ENCODE measurements around the gene MORC4. TPM values are rescaled to one million over a fixed set of nuclear protein-coding genes. Genes with fewer than 3 reads are reported as not detected.

MORC4 gene
- total RNA-seq, 1 donor from 2014 or later = 17.9 TPM

DNA sequence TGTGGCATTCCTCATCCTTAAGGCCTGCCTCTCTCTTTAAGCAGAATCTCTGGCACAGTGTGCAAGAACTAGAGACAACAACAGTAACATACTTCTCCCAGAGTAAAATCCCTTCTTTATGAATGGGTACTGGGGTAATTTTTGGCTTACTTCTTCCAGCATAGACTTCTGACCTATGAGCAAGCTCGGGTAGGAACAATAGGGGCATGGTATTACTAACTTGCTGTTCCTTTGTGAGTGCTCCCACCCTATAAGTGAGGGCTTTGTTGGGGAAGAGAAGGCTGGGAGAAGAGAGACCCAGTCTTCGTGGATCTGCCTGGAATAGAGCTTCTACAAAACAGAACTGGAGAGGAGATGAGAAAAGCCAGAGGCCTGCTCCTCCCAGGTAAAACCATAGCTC, 49.6 kb downstream of the MORC4 start:
- no peak for TF ChIP-seq POLR2A (IDR thresholded peaks at IDR 0.05)
- no peak for TF ChIP-seq CTCF (IDR thresholded peaks at IDR 0.05)
- no peak for TF ChIP-seq POLR2AphosphoS5 (IDR thresholded peaks at IDR 0.05; ENCODE audit: insufficient read depth in 1 of 2, low read depth in 1 of 2)
- no peak overlapping the region for H3K27ac ChIP-seq

GRCh38 chrX:106949366-106949765, 50.6 kb downstream of the MORC4 start:
- H3K9me3 ChIP-seq = no peaks in the 10 kb centered on the region
- no peak for TF ChIP-seq POLR2AphosphoS5 (IDR thresholded peaks at IDR 0.05; ENCODE audit: insufficient read depth in 1 of 2, low read depth in 1 of 2)
- no peak for TF ChIP-seq POLR2A (IDR thresholded peaks at IDR 0.05)
- TF ChIP-seq CTCF (IDR thresholded peaks at IDR 0.05) = no peak
- H3K27ac ChIP-seq = no peak overlapping the region
- H3K27me3 ChIP-seq = no peaks in the 10 kb centered on the region
- intact Hi-C loops (cut with DNase I) = no loop called here
- H3K4me3 ChIP-seq = no peak overlapping the region
- no peak for DNase-seq (ENCODE audit: extremely low spot score in 2 of 2)
- H3K36me3 ChIP-seq = no peaks in the 10 kb centered on the region
- H3K4me1 ChIP-seq = no peaks in the 10 kb centered on the region

More for the DNA sequence above, 49.6 kb downstream of the MORC4 start:
- Histone ChIP-seq H3K36me3 (no peaks in the 10 kb centered on the region), H3K4me3 (no peak overlapping the region), H3K9me3 (no peaks in the 10 kb centered on the region), H3K4me1 (no peaks in the 10 kb centered on the region), H3K27me3 (no peaks in the 10 kb centered on the region)
- intact Hi-C loops (cut with DNase I) = no loop called here
- no peak for DNase-seq (ENCODE audit: extremely low spot score in 2 of 2)

DNA sequence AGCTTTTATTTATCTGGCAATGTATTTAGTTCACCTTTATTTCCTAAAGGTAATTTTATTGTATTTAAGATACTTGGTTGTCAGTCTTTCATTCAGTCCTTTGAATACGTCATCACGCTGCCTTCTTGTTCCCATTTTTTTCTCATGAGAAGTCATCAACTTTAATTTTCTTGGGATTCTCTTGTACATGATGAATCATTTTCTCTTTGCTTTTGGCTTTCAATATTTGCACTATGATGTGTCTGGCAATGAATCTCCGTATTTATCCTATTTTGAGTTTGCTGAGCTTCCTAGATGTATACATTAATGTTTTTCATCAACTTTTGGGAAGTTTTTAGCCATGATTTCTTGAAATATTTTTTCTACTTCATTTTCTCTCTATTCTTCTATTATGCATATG, 51.4 kb downstream of the MORC4 start:
- no peak for DNase-seq (ENCODE audit: extremely low spot score in 2 of 2)
- Histone ChIP-seq H3K36me3 (no peaks in the 10 kb centered on the region), H3K27me3 (no peaks in the 10 kb centered on the region), H3K4me1 (no peaks in the 10 kb centered on the region), H3K9me3 (no peaks in the 10 kb centered on the region), H3K4me3 (no peak overlapping the region), H3K27ac (no peak overlapping the region)
- TF ChIP-seq POLR2A (IDR thresholded peaks at IDR 0.05) (no peak), POLR2AphosphoS5 (IDR thresholded peaks at IDR 0.05; ENCODE audit: insufficient read depth in 1 of 2, low read depth in 1 of 2) (no peak), CTCF (IDR thresholded peaks at IDR 0.05) (no peak)
- intact Hi-C loops (cut with DNase I) = no loop called here

DNA sequence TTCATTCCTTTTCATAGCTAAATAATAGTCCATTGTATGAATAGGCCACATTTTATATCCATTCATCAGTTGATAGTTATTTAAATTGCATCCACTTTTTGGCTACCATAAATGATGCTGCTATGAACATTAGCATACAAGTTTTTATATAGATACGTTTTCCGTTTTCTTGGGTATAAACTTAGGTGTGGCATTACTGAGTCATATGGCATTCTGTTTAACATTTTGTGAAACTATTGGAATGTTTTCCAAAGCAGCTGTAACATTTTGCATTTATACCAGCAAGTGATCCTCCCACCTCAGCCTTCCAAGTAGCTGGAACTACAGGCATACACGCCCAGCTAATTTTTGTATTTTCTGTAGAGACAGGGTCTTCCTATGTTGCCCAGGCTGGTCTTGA, 53.5 kb downstream of the MORC4 start:
- TF ChIP-seq POLR2AphosphoS5 (IDR thresholded peaks at IDR 0.05; ENCODE audit: insufficient read depth in 1 of 2, low read depth in 1 of 2) (no peak), POLR2A (IDR thresholded peaks at IDR 0.05) (no peak), CTCF (IDR thresholded peaks at IDR 0.05) (no peak)
- Histone ChIP-seq H3K27ac (no peak overlapping the region), H3K4me3 (no peak overlapping the region), H3K4me1 (no peaks in the 10 kb centered on the region), H3K9me3 (no peaks in the 10 kb centered on the region), H3K36me3 (no peaks in the 10 kb centered on the region), H3K27me3 (no peaks in the 10 kb centered on the region)
- DNase-seq (ENCODE audit: extremely low spot score in 2 of 2) = no peak
- intact Hi-C loops (cut with DNase I) = no loop called here

DNA sequence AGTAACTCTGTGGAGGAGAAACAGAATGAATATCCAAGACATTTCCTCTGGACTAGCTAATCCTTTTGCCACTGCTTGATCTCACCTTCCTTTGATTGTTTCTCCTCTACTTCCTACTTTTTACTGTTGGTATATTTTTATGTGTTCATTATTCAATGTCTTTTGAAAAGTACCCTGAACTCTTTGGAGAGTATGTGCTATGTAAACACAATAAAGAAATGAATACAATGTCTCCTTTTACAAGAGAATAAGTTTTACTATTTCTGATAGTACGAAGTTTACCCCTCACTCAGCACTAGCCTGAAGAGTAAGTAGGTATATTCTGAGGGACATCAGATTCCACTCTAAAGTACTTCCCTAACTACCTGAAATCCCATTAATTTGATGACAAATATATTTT, 59.9 kb downstream of the MORC4 start:
- DNase-seq (ENCODE audit: extremely low spot score in 2 of 2) = no peak
- peaks cover 0 to 6% of the 10 kb centered on the region in 2 donors for H3K36me3 ChIP-seq
- H3K27me3 ChIP-seq = no peaks in the 10 kb centered on the region
- H3K4me3 ChIP-seq = no peak overlapping the region
- intact Hi-C loops (cut with DNase I) = no loop called here
- H3K4me1 ChIP-seq = no peaks in the 10 kb centered on the region
- H3K9me3 ChIP-seq = no peaks in the 10 kb centered on the region
- no peak overlapping the region for H3K27ac ChIP-seq
- TF ChIP-seq CTCF (IDR thresholded peaks at IDR 0.05) (no peak), POLR2A (IDR thresholded peaks at IDR 0.05) (no peak), POLR2AphosphoS5 (IDR thresholded peaks at IDR 0.05; ENCODE audit: insufficient read depth in 1 of 2, low read depth in 1 of 2) (no peak)

Data from vagina (tissue), 2 donors.